OCI-LY1 (cell line): ENCODE results near the gene SLC25A27.

Experiments used
- EZH2 ChIP-seq: fragments of 200-600 bp; sonication (generic), shearing (Covaris generic); IDR thresholded peaks from 2 replicates; pipeline ENCODE4 v1.8.0; 2017; ENCODE audit warnings: borderline replicate concordance, mixed run types, mild to moderate bottlenecking, antibody characterized with exemption, low read length, moderate library complexity, mixed read lengths
- TF ChIP-seq, protein P1 (sequence below): fragments of 200-600 bp; sonication (generic), shearing (Covaris generic); IDR thresholded peaks from 2 replicates; pipeline ENCODE4 v1.5.1; 2017; ENCODE audit warnings: mild to moderate bottlenecking, antibody characterized with exemption, low read length, moderate library complexity, mixed read lengths

DNA sequence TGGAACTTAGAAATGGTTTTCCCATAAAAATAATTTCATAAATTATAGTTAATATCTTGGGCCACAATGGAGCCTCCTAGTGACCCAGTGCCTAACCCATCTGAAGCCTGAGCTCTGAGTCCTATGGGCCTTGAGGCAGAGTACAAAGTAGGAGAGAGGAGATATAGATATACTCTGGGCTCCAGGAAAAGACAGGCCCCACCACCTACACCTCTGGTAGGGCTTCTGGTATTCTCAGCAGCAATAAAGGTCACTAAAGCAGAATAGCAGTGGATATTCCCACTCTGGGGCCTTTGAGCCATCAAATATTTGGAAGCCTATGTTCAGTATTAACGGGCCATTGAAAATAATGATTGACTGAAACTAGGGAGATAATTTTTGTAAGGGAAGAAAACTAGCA is 24.3 kb upstream of the SLC25A27 start:
- TF ChIP-seq, protein P1, sequence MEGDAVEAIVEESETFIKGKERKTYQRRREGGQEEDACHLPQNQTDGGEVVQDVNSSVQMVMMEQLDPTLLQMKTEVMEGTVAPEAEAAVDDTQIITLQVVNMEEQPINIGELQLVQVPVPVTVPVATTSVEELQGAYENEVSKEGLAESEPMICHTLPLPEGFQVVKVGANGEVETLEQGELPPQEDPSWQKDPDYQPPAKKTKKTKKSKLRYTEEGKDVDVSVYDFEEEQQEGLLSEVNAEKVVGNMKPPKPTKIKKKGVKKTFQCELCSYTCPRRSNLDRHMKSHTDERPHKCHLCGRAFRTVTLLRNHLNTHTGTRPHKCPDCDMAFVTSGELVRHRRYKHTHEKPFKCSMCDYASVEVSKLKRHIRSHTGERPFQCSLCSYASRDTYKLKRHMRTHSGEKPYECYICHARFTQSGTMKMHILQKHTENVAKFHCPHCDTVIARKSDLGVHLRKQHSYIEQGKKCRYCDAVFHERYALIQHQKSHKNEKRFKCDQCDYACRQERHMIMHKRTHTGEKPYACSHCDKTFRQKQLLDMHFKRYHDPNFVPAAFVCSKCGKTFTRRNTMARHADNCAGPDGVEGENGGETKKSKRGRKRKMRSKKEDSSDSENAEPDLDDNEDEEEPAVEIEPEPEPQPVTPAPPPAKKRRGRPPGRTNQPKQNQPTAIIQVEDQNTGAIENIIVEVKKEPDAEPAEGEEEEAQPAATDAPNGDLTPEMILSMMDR, result no peak
- no peak for TF ChIP-seq EZH2
